Measurements from ENCODE around the gene HOXA11. TPM values are rescaled to one million over a fixed set of nuclear protein-coding genes. Genes with fewer than 3 reads are reported as not detected.

Gene HOXA11
- polyA plus RNA-seq, 1 experiment, result 34.0 TPM

DNA sequence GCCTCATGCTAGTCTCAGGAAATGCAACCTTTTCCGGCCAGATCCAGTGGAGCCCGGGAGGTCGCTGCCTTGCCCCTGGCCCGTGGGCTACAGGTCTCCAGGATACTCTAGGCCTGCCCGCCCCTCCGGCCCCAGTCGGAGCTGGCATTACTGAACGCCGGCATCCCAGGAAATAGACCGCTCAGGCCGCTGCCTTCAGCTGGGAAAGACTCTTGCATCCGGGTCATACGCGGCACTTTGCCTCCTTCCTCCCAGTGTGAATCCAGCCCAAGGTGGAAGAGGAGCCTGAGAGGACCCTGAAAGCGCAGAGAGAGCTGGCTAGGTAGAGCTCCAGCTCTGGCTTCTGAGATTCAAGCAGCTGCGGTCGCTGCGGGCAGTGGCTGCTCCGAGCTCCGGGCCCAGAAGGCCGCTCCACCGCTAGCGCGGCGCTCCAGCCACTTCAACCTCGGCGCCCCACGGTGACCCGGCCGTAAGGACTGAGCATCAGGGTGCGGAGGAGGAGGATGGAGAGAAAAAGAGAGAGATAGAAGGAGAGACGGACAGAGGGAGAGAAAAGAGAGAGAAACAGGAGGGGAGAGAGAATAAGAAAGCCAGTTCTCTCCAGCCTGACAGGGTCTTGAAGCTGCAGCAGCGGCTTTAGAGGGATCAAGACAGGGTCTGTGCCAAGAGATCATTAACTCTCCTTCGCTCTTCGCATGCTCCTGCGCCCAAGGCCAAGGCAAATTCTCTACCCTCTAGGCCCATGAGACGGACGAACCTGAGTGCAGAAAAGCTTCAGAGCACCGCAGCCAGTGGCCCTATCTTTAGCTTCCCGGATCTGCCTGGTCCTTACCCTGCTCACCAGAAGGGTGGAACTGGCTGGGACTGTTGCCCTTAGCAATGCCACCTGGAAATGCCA, 9.2 kb downstream of the HOXA11 start:
- POLR2A ChIA-PET, result interaction anchor here (0.6 to 1.3 kb wide), 7 partner anchors 8 to 801 kb away, joined by 3 to 11 read pairs (median 5); partner anchors contain the start of gene HOXA11
- no peaks in the 10 kb centered on the region for H3K27me3 ChIP-seq (ENCODE audit: control insufficient read depth, insufficient read depth, low read length)
- H3K36me3 ChIP-seq (ENCODE audit: control insufficient read depth, insufficient read depth, low read length), result peaks cover 10% of the 10 kb centered on the region
- TF ChIP-seq, protein P1, sequence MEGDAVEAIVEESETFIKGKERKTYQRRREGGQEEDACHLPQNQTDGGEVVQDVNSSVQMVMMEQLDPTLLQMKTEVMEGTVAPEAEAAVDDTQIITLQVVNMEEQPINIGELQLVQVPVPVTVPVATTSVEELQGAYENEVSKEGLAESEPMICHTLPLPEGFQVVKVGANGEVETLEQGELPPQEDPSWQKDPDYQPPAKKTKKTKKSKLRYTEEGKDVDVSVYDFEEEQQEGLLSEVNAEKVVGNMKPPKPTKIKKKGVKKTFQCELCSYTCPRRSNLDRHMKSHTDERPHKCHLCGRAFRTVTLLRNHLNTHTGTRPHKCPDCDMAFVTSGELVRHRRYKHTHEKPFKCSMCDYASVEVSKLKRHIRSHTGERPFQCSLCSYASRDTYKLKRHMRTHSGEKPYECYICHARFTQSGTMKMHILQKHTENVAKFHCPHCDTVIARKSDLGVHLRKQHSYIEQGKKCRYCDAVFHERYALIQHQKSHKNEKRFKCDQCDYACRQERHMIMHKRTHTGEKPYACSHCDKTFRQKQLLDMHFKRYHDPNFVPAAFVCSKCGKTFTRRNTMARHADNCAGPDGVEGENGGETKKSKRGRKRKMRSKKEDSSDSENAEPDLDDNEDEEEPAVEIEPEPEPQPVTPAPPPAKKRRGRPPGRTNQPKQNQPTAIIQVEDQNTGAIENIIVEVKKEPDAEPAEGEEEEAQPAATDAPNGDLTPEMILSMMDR (IDR thresholded peaks at IDR 0.05; ENCODE audit: insufficient read depth, low read depth, low read length), result no peak
- CTCF ChIA-PET, result interaction anchor here (1.4 to 16.1 kb wide), 5 partner anchors 10 to 25 kb away, joined by 6 to 187 read pairs (median 20); partner anchors contain the start of gene HOXA11
- DNase-seq (ENCODE audit: low read depth), result no peak
- H3K4me3 ChIP-seq (ENCODE audit: low read depth, low read length), result peak overlapping the region; percentile 72

DNA sequence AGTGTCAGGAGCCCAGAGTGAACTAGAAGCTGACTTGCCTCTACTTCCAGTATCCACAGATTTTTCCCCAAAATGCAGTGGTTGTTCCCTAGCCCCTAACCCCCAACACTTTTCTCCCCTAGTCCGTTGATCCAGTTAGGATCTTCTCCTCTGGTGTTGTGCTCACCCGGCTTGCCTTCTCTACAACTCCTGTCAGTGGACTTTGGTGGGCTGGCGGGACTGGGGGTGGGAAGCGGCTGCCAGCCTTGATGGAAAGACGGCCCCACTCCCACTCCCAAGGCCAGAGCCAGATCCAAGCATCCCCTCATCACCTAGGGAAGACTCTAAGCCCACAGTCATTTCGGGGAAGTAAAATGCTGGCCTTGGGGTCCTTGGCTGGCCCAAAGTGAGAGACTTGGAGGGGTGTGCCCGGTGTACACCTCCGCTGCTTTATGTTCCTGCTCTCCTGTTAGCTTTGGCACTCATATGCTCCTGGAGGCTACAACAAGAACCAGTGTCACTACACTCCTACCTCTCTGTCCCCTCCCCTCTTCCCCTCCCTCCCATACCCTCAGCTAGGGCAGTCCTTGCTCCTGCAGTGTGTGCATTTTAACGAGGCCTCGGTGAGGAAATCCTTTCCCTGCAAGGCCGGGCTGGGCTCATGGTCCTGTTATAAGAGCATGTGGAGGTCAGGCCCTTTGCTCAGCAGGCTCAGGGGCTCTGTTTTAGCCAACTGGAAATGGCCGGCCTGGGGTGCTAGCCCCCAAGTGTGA, 10.0 kb downstream of the HOXA11 start:
- Histone ChIP-seq H3K36me3 (ENCODE audit: control insufficient read depth, insufficient read depth, low read length) (peaks cover 10% of the 10 kb centered on the region), H3K4me3 (ENCODE audit: low read depth, low read length) (peak overlapping the region; percentile 72), H3K27me3 (ENCODE audit: control insufficient read depth, insufficient read depth, low read length) (no peaks in the 10 kb centered on the region)
- ChIA-PET POLR2A (interaction anchor here (0.6 to 1.1 kb wide), 4 partner anchors 10 to 566 kb away, joined by 3 to 11 read pairs (median 4); partner anchors contain the start of gene HOXA11), CTCF (interaction anchor here (1.4 to 16.1 kb wide), 4 partner anchors 9 to 20 kb away, joined by 6 to 187 read pairs (median 22); partner anchors contain the start of gene HOXA11)
- TF ChIP-seq, protein P1 (IDR thresholded peaks at IDR 0.05; ENCODE audit: insufficient read depth, low read depth, low read length), result no peak
- DNase-seq (ENCODE audit: low read depth), result peak; percentile 41

DNA sequence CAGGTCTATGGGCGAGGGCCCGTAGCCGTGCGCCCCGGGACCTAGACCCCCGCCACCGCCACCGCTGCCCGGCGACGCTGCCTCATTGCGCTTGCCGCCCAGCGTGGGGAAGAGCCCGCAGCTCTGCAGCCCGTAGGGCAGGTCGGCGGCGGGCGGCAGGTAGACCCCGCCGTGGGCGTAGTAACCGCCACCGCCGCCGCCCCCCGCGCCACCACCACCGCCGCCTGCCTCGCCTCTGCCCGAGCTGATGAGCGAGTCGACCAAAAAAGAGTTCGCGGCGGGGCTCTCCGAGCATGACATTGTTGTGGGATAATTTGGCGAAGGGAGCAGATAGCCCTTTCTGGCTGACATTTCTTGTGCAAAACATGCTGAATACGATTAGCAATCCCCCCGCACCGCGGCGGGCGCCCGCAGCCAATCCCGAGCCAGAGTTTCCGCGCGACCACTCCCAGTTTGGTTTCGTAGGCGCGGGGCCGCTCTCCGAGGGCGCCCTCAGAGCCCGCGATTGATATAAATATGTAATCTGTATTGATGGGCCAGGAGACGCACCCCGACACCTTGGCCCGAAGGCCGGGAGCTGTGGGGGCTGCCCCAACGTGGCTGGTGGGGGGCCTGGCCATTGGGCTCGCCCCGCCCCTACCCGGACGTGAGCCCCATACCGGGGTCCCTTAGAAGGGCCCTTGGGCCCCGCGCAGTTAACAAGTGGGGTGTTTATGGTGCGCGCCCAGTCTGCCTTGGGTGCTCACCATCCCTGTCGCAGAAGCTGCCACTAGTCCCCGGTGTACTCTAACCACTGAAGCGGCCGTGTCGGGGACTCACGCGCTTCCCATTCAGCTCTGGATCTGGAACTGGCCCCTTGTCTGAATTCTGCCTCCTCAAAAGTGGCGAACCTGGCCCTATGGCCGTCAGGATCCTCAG, 10.8 kb downstream of the HOXA11 start, which contains the start of gene HOXA10:
Gene HOXA10 (minus strand): TSS at position 365 of the 918 bp plus-strand sequence. CDS start 14 bp downstream, at position 351.
- CTCF ChIA-PET, result interaction anchor here (3.3 to 16.1 kb wide), 3 partner anchors 12 to 21 kb away, joined by 20 to 187 read pairs (median 24); partner anchors contain the start of gene HOXA11

DNA sequence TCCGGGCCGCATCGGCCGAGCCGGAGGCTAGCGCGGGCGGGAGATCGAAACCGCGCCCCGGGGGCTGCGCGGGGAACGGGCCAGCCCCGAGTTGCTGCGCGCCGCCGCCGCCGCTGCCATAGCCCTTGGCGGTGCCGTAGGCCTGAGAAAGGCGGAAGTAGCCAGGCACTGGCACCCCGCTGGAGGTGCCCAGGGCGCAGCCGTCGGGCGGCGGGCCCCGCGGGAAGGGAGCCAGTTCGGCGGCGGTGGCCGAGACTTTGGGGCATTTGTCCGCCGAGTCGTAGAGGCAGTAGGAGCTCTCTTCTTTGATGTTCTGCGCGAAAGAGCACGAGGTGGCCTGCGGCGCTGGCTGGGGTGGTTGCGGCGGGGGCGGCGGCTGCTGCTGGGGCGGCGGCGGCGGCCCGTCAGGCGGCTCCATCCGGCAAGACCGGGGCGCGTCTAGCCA, 11.5 kb downstream of the HOXA11 start:
- Histone ChIP-seq H3K36me3 (ENCODE audit: control insufficient read depth, insufficient read depth, low read length) (peaks cover 13% of the 10 kb centered on the region), H3K27me3 (ENCODE audit: control insufficient read depth, insufficient read depth, low read length) (no peaks in the 10 kb centered on the region), H3K4me3 (ENCODE audit: low read depth, low read length) (peak overlapping the region; percentile 72)
- POLR2A ChIA-PET, result interaction anchor here (0.8 to 1.3 kb wide), 3 partner anchors 13 to 897 kb away, joined by 3 to 8 read pairs (median 6); no protein-coding TSS in a partner anchor
- CTCF ChIA-PET, result interaction anchor here (1.0 to 16.1 kb wide), 4 partner anchors 12 to 904 kb away, joined by 3 to 187 read pairs (median 14); partner anchors contain the start of gene HOXA11
- DNase-seq (ENCODE audit: low read depth), result no peak
- TF ChIP-seq, protein P1 (IDR thresholded peaks at IDR 0.05; ENCODE audit: insufficient read depth, low read depth, low read length), result no peak

More for the DNA sequence above, 10.8 kb downstream of the HOXA11 start, which contains the start of gene HOXA10:
- peak; percentile 43 for DNase-seq (ENCODE audit: low read depth)
- Histone ChIP-seq H3K27me3 (ENCODE audit: control insufficient read depth, insufficient read depth, low read length) (no peaks in the 10 kb centered on the region), H3K36me3 (ENCODE audit: control insufficient read depth, insufficient read depth, low read length) (peaks cover 11% of the 10 kb centered on the region), H3K4me3 (ENCODE audit: low read depth, low read length) (peak within 1 kb of the TSS; percentile 72)
- POLR2A ChIA-PET, result interaction anchor here (1.1 kb wide), 2 partner anchors 11 to 13 kb away, joined by 4 to 11 read pairs; partner anchors contain the start of gene HOXA11
- TF ChIP-seq, protein P1 (IDR thresholded peaks at IDR 0.05; ENCODE audit: insufficient read depth, low read depth, low read length), result no peak
